NCI-H1417 treated with DMSO at 0.1 percent for 48 hours (cell line): ENCODE measurements around the gene CAD.

Experiments used
- DNase-seq: peaks from one replicate; lab custom pipeline; 2025; lab: John Stamatoyannopoulos, UW

The CAD gene

DNA sequence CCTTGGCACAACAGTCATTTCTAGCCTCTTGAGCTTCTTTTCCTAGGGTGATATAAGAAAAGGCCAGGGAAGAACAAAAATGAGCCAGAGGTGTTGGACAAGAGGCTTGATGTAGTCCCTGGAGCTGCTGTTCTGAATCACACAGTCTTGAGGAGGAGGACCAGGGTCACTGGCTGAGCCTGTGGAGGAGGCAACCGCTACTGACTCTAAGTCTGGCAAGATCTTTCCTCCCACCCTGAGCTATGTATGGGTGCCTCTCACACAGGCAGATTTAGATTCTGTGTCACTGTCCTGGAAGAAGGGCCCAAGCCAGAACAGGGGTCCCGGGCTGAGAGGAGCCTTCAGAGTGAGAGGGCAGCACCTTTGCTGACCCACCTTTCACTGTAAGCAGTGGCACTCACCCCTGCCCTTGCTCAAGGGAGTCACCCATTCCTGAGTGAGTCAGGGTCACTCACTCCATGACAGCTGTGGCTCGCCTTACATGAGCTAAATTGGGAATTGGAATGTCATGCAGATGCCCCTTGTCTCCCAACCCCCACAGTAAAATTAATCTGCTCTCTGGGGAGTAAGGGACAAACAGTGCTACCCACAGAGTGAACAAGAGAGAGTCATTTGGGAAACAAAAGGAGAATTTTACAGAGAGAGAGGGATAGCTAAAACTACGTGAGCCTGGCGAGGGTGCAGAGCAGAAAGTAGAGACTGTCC is 64.8 kb downstream of the CAD start, which contains the start of gene TRIM54:
TRIM54 (plus strand) TSS at position 575 of the 705 bp plus-strand sequence. CDS start 303 bp downstream, outside the sequence.
- no peak for DNase-seq

DNA sequence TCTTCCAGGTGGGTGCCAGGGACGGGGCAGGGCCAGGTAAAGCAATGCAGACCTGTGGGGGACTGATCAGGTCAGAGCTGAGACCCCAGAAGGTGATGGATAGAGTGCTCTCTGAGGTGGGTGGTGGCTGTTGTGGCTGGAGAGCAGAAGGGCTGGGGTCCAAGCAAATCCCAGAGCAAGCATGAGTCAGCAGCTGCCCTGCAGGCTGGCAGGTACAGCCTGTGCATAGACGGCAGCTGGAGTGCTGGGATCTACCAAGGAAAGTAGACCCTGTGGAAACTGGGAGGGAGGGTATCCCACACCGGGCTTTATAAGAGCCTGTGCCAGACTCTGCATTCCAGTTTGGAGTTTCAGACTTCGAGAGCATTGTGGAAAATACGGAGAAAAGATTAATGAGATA is 65.7 kb downstream of the CAD start:
- DNase-seq, result no peak

DNA sequence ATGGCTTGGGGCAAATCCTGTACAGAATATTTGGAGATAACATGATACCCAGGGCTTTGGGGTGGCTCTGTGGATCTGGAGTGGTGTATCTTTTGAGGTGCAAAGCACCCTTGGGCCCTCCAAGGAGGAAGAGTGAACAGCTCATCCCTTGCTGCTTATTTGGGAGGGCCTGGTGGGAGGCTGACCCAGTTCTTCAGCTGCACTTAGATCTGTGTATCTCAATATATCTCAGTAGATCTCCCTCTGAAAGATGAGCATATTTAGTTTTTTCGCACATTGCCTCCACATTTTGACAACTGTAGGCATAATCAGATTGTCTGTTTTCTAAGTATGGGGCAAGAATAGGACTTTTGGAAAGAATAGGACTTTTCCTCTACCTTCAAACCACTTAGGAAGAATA is 67.8 kb downstream of the CAD start:
- DNase-seq, result no peak

DNA sequence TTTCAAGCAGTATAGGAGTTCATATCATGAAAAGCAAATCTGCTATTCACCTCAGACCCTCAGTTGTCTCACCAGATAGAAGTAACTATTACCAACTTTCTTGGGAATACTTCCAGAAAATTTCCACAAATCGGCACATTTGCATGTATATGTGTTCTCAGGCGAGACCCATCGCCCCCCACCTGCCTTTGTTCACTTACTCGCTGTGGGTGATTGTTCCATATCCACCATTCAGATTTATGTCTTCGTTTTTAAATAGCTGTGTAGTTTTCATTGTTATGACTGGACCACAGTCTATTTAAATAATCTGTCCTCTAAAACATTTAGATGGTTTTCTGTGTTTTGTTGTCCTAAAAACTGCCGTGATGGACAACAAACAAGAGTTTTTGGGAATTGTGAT is 68.3 kb downstream of the CAD start:
- DNase-seq, result no peak

DNA sequence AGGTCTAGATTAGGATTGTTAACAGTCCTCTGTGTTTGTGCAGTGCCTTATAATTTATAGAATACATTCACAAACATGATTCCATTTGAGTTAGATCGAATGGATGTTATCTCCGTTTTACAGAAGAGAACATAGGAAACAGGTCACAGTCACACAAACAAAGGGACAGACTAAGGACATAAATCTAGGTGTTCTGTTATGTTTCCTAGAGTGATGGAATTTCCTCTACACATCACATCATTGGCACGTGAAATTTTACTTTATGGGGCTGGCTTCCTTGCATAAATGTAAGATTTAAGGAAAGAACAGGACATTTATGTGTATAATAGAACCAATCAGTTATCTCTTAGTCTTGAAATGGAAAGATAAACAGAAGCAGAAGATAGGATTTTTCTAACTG is 71.4 kb downstream of the CAD start:
- no peak for DNase-seq

DNA sequence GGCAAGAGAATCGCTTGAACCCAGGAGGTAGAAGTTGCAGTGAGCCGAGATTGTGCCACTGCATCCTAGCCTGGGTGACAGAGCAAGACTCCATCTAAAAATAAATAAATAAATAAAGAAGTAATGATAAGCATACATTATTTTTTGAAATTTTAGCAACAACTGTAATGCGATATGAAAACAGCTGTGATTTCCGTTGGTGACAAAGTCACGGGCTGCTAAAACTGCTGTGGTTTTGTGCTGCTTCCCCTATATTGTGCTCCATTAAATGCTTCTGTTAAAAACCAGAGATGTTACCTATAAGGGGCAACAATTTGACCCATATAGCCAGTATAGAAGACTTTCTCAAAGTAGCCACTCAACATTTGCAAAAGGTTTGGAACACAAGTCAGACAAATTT is 73.4 kb downstream of the CAD start:
- no peak for DNase-seq

DNA sequence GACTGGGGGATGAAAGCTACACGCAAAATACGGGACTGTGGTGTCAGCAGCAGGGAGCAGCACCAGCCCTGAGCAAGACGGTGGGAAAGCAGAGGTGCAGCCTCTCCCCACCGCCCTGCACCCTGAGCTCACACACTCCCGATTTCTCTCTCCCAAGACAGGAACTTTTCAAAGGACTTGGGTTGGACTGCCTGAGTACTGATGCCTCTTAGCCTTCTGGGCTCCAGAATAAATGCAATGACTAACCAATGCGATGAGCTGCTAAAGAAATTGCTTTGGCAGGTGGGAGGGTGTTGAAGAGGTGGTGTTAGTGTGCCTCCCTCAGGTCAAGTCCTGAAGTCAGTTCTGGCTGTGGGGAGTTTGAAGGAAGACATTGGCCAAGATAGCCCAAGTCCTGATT is 74.7 kb downstream of the CAD start:
- no peak for DNase-seq
